ENCODE data around the gene P3H2.
"Not testable (repeated sequence)": the region's sequence is repeated elsewhere in the genome, so short reads cannot be mapped to it uniquely, and the experiment has no call there.

Gene P3H2

DNA sequence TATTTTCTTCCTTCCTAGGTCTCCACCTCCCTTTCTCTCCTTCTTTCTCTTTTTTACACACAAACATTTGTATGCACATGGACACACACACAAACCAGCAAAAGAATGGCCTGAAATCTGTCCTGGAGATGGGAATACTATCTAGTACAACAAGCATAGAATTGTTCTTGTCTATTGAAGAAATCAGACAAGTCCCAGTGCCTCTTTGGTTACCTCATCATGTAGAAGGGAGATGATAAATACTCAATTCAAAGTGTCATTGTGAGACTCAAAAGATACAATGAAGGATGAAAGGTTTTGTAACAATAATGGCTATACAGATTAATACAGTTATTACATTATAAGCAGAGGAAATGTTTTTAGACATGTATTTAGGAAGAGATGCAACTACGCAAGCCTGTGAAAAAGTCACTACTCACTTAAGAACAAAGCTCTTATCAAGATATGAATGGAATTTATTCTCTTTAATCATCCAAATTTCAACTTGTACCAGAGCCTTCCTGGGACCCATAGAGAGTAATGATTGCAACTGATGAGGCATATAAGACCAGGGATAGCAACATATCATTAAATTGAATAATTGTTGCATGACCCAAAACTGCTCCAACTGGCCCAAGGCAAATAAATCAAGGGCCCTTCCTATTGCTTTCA lies 43.2 kb downstream of the P3H2 start:
- H3K9me3 ChIP-seq (ENCODE audit: control insufficient read depth, low read length) = no peaks in the 10 kb centered on the region
- H3K36me3 ChIP-seq (ENCODE audit: control insufficient read depth, insufficient read depth, low read length) = no peaks in the 10 kb centered on the region
- H3K4me1 ChIP-seq (ENCODE audit: control insufficient read depth, insufficient read depth, low read length) = no peaks in the 10 kb centered on the region
- no peak overlapping the region for H3K9ac ChIP-seq (ENCODE audit: low read length)
- no peak overlapping the region for H3K4me3 ChIP-seq (ENCODE audit: low read length)
- no peaks in the 10 kb centered on the region for H3K27me3 ChIP-seq (ENCODE audit: control insufficient read depth, insufficient read depth, low read length)

DNA sequence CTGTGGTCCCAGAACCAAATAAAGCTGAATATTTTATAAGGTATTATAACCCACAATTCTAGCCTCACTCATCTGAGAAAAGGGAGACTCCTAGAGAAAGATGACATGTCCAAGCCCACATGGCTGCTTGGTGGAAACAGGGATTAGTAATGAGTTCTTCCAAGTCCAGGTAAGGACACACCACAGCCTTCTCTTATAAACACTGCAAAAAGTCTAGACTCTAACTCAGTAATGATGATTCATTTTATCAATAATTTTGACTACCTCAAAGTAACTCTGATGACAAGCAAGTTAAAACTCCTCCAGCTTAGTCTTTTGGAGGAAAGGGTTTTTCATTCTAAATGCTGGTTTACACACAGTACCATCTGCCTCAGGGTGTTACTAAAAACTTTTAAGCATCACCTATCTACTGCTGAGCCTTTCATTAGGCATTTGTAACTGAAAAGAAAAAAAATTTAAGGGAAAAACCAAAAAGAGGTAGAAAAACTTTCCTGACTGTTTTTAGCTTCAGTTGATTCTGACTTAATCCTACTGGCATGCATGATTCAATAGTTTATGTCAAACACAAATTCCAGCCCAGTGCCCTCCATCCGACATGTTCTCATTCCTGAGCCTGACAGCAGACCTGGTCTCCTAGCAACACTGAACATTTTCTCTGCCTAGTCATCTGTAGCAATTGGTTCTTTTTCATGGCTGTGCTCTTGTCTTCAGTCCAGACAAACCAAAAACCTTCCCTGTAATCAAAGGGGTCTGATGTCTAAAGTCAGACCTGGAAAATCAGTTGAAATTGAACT lies 43.9 kb downstream of the P3H2 start:
- Histone ChIP-seq H3K9ac (ENCODE audit: low read length) (no peak overlapping the region), H3K27me3 (ENCODE audit: control insufficient read depth, insufficient read depth, low read length) (no peaks in the 10 kb centered on the region), H3K4me3 (ENCODE audit: low read length) (no peak overlapping the region), H3K9me3 (ENCODE audit: control insufficient read depth, low read length) (no peaks in the 10 kb centered on the region), H3K36me3 (ENCODE audit: control insufficient read depth, insufficient read depth, low read length) (no peaks in the 10 kb centered on the region), H3K4me1 (ENCODE audit: control insufficient read depth, insufficient read depth, low read length) (no peaks in the 10 kb centered on the region)

DNA sequence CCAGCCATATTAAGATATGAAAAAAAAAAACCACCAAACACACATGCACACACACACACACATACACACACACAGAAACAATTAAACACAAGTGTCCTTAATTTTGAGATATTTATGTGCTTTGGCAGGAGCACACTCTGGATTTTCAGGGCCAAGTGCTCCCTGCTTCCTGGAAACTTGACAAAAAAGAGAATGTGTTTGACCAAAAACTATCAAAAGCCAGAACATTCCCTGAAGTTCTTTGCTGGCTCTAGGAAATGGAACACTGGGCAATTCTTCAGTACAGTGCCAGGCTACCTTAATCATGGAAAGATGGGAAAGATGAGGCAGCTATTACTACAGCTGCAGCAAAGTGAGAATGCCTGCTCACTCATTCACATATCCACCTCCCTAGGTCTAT lies 44.6 kb downstream of the P3H2 start:
- H3K36me3 ChIP-seq (ENCODE audit: control insufficient read depth, insufficient read depth, low read length) = no peaks in the 10 kb centered on the region
- H3K4me1 ChIP-seq (ENCODE audit: control insufficient read depth, insufficient read depth, low read length) = no peaks in the 10 kb centered on the region
- H3K9me3 ChIP-seq (ENCODE audit: control insufficient read depth, low read length) = no peaks in the 10 kb centered on the region
- H3K27me3 ChIP-seq (ENCODE audit: control insufficient read depth, insufficient read depth, low read length) = no peaks in the 10 kb centered on the region
- no peak overlapping the region for H3K9ac ChIP-seq (ENCODE audit: low read length)
- H3K4me3 ChIP-seq (ENCODE audit: low read length) = no peak overlapping the region

DNA sequence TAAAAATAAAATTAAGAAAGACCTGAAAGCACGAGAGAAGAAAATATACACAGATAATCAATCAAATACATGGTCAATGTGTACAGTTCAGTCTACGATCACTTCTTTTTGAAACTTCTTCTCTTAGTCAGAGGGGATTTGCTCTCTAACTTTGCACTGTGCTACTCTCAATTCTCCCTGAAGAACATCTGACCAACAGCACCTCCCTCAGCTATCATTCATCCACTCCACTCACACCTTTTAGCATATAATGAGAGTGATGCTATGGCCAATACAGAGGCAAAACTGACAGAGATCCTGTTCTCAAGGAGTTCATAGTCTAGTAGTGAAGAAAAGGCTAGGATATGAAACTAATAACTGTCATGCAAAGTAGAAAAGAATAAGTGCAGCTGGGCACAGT lies 45.9 kb downstream of the P3H2 start:
- no peaks in the 10 kb centered on the region for H3K4me1 ChIP-seq (ENCODE audit: control insufficient read depth, insufficient read depth, low read length)
- H3K9ac ChIP-seq (ENCODE audit: low read length) = no peak overlapping the region
- H3K9me3 ChIP-seq (ENCODE audit: control insufficient read depth, low read length) = no peaks in the 10 kb centered on the region
- no peaks in the 10 kb centered on the region for H3K27me3 ChIP-seq (ENCODE audit: control insufficient read depth, insufficient read depth, low read length)
- no peak overlapping the region for H3K4me3 ChIP-seq (ENCODE audit: low read length)
- H3K36me3 ChIP-seq (ENCODE audit: control insufficient read depth, insufficient read depth, low read length) = no peaks in the 10 kb centered on the region

DNA sequence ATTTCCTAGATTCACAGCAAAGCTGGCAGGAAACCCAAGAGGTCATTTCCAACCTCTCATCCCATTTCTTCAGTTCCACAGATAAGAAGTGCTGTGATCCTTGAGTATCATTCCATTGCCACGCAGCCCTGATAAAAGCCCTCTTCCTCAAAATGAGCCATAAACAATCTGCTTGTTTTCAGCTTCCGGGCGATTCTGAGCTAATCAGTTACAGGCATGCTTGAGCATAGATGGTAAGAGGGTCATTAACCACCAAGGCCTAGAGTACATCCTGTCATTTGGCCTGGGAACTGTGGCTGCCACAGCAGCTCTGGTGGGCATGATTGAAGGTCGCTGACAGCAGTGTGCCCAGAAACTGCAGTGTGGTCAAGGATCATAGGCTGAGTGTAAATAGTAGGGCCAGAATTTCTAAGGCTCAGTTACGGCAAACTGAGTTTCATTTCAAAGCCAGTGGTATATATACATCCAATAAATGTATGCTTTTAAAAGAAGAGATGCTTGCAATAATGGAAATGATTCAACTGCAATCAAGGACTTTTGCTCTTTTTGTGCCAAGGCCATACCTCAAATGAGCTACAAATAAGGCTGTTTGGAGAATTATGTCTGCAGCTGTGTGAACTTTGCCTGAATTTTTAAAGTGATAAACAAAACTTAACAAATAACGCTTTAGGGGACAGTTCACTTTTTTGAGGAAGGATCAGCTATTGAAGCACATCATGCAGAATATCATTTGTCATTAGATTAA lies 47.3 kb downstream of the P3H2 start:
- Histone ChIP-seq H3K36me3 (ENCODE audit: control insufficient read depth, insufficient read depth, low read length) (no peaks in the 10 kb centered on the region), H3K4me1 (ENCODE audit: control insufficient read depth, insufficient read depth, low read length) (no peaks in the 10 kb centered on the region), H3K4me3 (ENCODE audit: low read length) (no peak overlapping the region), H3K9me3 (ENCODE audit: control insufficient read depth, low read length) (no peaks in the 10 kb centered on the region), H3K9ac (ENCODE audit: low read length) (no peak overlapping the region), H3K27me3 (ENCODE audit: control insufficient read depth, insufficient read depth, low read length) (no peaks in the 10 kb centered on the region)

DNA sequence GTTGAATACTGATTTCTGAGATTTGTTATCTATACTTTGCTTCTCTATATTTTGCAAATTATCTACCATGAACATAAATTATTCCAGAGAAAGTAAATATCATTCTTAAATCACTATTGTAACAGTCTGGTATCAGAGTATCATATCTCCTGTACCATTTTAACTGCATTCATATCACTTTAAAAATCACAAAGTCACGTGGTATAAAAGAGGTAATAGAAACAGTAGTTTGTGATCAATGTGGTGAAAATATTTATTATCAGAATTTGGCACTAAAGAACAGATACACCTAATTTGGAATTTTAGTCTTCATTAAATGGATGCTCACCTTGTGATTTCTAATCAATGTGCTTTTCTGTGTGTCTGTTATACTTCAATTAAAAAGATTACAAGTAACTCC lies 47.8 kb downstream of the P3H2 start:
- H3K9me3 ChIP-seq (ENCODE audit: control insufficient read depth, low read length) = no peaks in the 10 kb centered on the region
- no peak overlapping the region for H3K4me3 ChIP-seq (ENCODE audit: low read length)
- H3K36me3 ChIP-seq (ENCODE audit: control insufficient read depth, insufficient read depth, low read length) = no peaks in the 10 kb centered on the region
- H3K27me3 ChIP-seq (ENCODE audit: control insufficient read depth, insufficient read depth, low read length) = no peaks in the 10 kb centered on the region
- H3K4me1 ChIP-seq (ENCODE audit: control insufficient read depth, insufficient read depth, low read length) = no peaks in the 10 kb centered on the region
- no peak overlapping the region for H3K9ac ChIP-seq (ENCODE audit: low read length)

DNA sequence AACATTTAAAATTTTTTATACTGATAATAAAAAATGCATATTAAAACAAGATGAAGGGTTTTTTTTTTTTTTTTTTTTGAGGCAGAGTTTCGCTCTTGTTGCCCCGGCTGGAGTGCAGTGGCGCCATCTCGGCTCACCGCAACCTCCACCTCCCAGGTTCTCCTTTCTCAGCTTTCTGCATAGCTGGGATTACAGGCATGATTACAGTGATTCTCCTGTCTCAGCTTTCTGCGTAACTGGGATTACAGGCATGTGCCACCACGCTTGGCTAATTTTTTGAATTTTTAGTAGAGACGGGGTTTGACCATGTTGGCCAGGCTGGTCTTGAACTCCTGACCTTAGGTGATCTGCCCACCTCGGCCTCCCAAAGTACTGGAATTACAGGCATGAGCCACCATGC lies 48.8 kb downstream of the P3H2 start:
- H3K4me3 ChIP-seq (ENCODE audit: low read length); H3K36me3 ChIP-seq (ENCODE audit: control insufficient read depth, insufficient read depth, low read length); H3K9me3 ChIP-seq (ENCODE audit: control insufficient read depth, low read length); H3K27me3 ChIP-seq (ENCODE audit: control insufficient read depth, insufficient read depth, low read length); H3K4me1 ChIP-seq (ENCODE audit: control insufficient read depth, insufficient read depth, low read length); H3K9ac ChIP-seq (ENCODE audit: low read length): not testable (repeated sequence)

DNA sequence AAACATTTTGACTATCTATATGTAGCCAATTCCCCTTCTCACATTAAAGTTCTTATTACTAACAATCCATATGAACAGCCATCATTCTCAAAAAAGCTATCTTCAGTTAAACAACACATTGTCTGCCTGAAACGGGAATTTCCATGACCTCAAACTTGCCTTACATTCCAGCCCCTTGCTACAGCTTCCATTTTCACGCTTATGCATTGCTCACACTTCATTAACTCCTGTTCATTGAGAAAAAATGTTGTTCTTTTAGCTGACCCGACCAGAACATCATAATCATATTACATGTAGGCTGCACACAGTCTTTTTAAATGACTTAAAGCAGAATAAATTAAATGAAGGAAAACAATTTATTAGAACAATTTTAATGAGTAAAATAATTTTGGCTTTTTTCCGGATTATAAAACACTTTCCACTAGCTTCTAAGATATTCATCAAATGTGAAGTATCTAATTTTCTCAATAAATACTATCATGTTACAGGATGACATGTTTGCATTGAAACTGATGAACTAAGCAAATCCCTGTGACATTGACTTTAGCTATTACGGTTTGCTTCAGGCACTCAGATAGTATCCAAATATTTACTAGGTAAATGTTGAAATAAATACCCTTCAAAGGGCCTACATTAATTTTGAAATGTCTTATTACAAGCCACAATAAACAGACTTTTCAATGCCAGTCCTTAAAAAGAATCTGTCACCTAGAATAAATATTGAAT lies 49.9 kb downstream of the P3H2 start:
- H3K36me3 ChIP-seq (ENCODE audit: control insufficient read depth, insufficient read depth, low read length) = no peaks in the 10 kb centered on the region
- no peaks in the 10 kb centered on the region for H3K4me1 ChIP-seq (ENCODE audit: control insufficient read depth, insufficient read depth, low read length)

DNA sequence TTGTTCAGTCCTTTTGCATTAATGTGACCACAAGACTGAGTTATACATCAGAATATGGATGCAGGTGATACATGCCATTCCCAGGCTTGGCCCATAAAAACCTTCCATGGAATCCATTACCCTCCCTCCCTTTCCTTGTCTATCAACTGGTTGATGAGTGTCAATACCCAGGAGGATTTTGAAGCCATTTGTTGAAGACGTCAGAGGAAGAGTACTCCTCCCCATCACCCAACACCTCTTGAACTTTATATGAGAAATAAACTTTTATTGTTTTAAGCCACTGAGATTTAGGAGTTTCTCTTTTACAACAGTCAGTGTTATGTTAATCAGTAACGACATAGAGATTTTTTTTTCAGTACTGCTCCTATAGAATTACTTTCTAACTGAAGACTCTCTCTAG lies 55.5 kb downstream of the P3H2 start:
- Histone ChIP-seq H3K4me1 (ENCODE audit: control insufficient read depth, insufficient read depth, low read length) (peaks cover 6% of the 10 kb centered on the region), H3K27me3 (ENCODE audit: control insufficient read depth, insufficient read depth, low read length) (no peaks in the 10 kb centered on the region), H3K9ac (ENCODE audit: low read length) (no peak overlapping the region), H3K36me3 (ENCODE audit: control insufficient read depth, insufficient read depth, low read length) (no peaks in the 10 kb centered on the region), H3K4me3 (ENCODE audit: low read length) (no peak overlapping the region), H3K9me3 (ENCODE audit: control insufficient read depth, low read length) (no peaks in the 10 kb centered on the region)

More for the DNA sequence above, 49.9 kb downstream of the P3H2 start:
- H3K9me3 ChIP-seq (ENCODE audit: control insufficient read depth, low read length) = no peaks in the 10 kb centered on the region
- no peaks in the 10 kb centered on the region for H3K27me3 ChIP-seq (ENCODE audit: control insufficient read depth, insufficient read depth, low read length)
- H3K4me3 ChIP-seq (ENCODE audit: low read length) = no peak overlapping the region
- no peak overlapping the region for H3K9ac ChIP-seq (ENCODE audit: low read length)

DNA sequence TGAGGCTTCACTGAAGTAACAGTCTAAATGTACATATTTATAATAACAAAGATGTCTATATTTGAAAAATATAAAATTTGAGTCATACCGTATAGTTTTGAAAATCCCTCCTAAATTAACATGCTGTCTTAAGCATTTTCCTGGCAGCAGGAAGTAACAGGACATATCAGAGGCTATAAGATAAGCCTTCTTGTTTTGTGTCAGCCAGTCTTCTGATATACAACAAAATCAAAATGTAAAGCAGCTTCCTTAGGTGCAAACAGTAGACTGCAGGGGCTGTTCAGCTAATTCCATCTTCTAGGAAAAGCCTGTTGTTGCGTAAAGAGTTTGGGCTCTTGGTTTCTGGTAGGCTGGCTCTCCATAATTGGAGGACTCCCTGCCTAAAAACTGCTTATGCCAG lies 56.0 kb downstream of the P3H2 start:
- Histone ChIP-seq H3K4me3 (ENCODE audit: low read length) (no peak overlapping the region), H3K27me3 (ENCODE audit: control insufficient read depth, insufficient read depth, low read length) (no peaks in the 10 kb centered on the region), H3K9me3 (ENCODE audit: control insufficient read depth, low read length) (no peaks in the 10 kb centered on the region), H3K36me3 (ENCODE audit: control insufficient read depth, insufficient read depth, low read length) (no peaks in the 10 kb centered on the region), H3K9ac (ENCODE audit: low read length) (no peak overlapping the region), H3K4me1 (ENCODE audit: control insufficient read depth, insufficient read depth, low read length) (peaks cover 6% of the 10 kb centered on the region)

DNA sequence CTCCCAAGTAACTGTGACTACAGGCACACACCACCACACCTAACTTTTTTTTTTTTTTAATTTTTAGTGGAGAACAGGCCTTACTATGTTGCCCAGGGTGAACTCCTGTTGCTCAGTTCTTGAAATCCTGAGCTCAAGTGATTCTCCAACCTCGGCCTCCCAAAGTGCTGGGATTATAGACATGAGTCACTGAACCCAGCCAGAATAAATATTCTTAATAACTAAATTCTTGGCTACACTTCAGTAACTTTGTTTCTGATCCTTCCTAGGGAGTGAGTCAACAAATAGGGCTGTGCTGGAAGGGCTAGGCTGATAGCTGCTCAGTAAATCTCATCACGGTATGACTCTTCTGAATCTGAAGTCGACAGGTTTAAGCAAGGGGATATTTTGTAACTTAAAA lies 56.6 kb downstream of the P3H2 start:
- Histone ChIP-seq H3K4me1 (ENCODE audit: control insufficient read depth, insufficient read depth, low read length) (peaks cover 6% of the 10 kb centered on the region), H3K9me3 (ENCODE audit: control insufficient read depth, low read length) (no peaks in the 10 kb centered on the region), H3K4me3 (ENCODE audit: low read length) (no peak overlapping the region), H3K27me3 (ENCODE audit: control insufficient read depth, insufficient read depth, low read length) (no peaks in the 10 kb centered on the region), H3K9ac (ENCODE audit: low read length) (no peak overlapping the region), H3K36me3 (ENCODE audit: control insufficient read depth, insufficient read depth, low read length) (no peaks in the 10 kb centered on the region)

DNA sequence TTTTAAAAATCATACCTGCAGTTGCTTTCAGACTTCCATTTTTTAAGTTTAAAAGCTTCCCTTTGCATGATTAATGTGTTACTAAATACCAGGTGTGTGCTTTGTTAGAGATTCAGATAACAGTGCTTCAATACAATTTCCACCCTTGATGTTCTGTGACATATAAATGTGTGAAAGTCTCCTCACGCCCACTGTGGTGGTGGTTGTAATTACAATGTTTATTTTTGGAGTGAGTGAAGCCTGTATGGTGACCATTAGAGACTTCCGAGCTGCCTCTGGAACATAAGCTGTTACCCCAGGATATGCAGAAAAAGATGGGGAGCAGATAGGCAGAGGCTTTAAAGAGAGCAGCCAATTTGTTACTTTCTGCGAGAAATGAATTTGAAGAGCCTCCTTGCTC lies 57.2 kb downstream of the P3H2 start:
- no peaks in the 10 kb centered on the region for H3K27me3 ChIP-seq (ENCODE audit: control insufficient read depth, insufficient read depth, low read length)
- H3K9me3 ChIP-seq (ENCODE audit: control insufficient read depth, low read length) = no peaks in the 10 kb centered on the region
- H3K4me1 ChIP-seq (ENCODE audit: control insufficient read depth, insufficient read depth, low read length) = peaks cover 6% of the 10 kb centered on the region
- no peak overlapping the region for H3K9ac ChIP-seq (ENCODE audit: low read length)
- H3K36me3 ChIP-seq (ENCODE audit: control insufficient read depth, insufficient read depth, low read length) = no peaks in the 10 kb centered on the region
- no peak overlapping the region for H3K4me3 ChIP-seq (ENCODE audit: low read length)

Data from mucosa of stomach (tissue), 1 donor.